RWPE1 (cell line): ENCODE results near the gene DSC3.

Experiments used
- CTCF ChIA-PET: fragments of 350-600 bp; sonication (Branson Sonifier 250); formaldehyde crosslinking; extraction: SDS; loops from one replicate; lab custom pipeline; 2021; lab: Yijun Ruan, JAX
- POLR2A ChIA-PET: fragments of 400-600 bp; formaldehyde crosslinking; extraction: SDS; loops from one replicate; lab custom pipeline; 2020; ENCODE audit warnings: antibody characterized with exemption; ENCODE audit not compliant: low non-redundant PET; lab: Yijun Ruan, JAX
- DNase-seq: peaks from one replicate; pipeline ENCODE4 v3.0.0; 2012; ENCODE audit warnings: low spot score
- H3K27ac ChIP-seq: fragments of 450-650 bp; 2 replicates; pipeline ENCODE4 v1.5.1; 2017
- CTCF ChIP-seq: fragments of 450-650 bp; conservative IDR thresholded peaks from 2 replicates; pipeline ENCODE4 v1.5.1; 2017; ENCODE audit warnings: low read depth, mild to moderate bottlenecking

Gene DSC3

GRCh38 chr18:31057917-31058316 is 15.4 kb upstream of the DSC3 start:
- CTCF ChIA-PET = no interaction called here
- no peak for TF ChIP-seq CTCF
- no peak for DNase-seq
- POLR2A ChIA-PET = no interaction called here
- no peak overlapping the region for H3K27ac ChIP-seq

GRCh38 chr18:31057051-31057450 is 14.5 kb upstream of the DSC3 start:
- TF ChIP-seq CTCF = no peak
- ChIA-PET POLR2A (no interaction called here), CTCF (no interaction called here)
- DNase-seq = no peak
- H3K27ac ChIP-seq = no peak overlapping the region

GRCh38 chr18:31056296-31056695 is 13.8 kb upstream of the DSC3 start:
- DNase-seq = no peak
- no peak overlapping the region for H3K27ac ChIP-seq
- CTCF ChIA-PET = interaction anchor here (0.8 kb wide), 1 partner anchor 15 kb away, joined by 4 read pairs; no protein-coding TSS in a partner anchor
- TF ChIP-seq CTCF = no peak
- POLR2A ChIA-PET = no interaction called here

GRCh38 chr18:31050635-31051034 is 8.1 kb upstream of the DSC3 start:
- ChIA-PET POLR2A (no interaction called here), CTCF (no interaction called here)
- H3K27ac ChIP-seq = no peak overlapping the region
- TF ChIP-seq CTCF = no peak
- DNase-seq = no peak

GRCh38 chr18:31049189-31049588 is 6.6 kb upstream of the DSC3 start:
- no peak for TF ChIP-seq CTCF
- POLR2A ChIA-PET = no interaction called here
- CTCF ChIA-PET = interaction anchor here (0.6 kb wide), 1 partner anchor 27 kb away, joined by 3 read pairs; no protein-coding TSS in a partner anchor
- no peak overlapping the region for H3K27ac ChIP-seq
- no peak for DNase-seq

- ChIA-PET POLR2A (no interaction called here), CTCF (no interaction called here)
- no peak overlapping the region for H3K27ac ChIP-seq
- no peak for DNase-seq
- no peak for TF ChIP-seq CTCF
Measured at GRCh38 chr18:31048216-31048615, 5.7 kb upstream of the DSC3 start.

GRCh38 chr18:31046916-31047315 is 4.4 kb upstream of the DSC3 start:
- TF ChIP-seq CTCF = no peak
- DNase-seq = peak; percentile 26
- ChIA-PET CTCF (no interaction called here), POLR2A (no interaction called here)
- no peak overlapping the region for H3K27ac ChIP-seq
